ENCODE data around the gene PLA2G4D.
"Not testable (repeated sequence)": the region's sequence is repeated elsewhere in the genome, so short reads cannot be mapped to it uniquely, and the experiment has no call there.

PLA2G4D gene

GRCh38 chr15:42093966-42094365 is 396 bp downstream of the PLA2G4D start:
- H3K4me3 ChIP-seq (ENCODE audit: low read length in 2 of 2): no peak overlapping the region
- H2BK120ac ChIP-seq (ENCODE audit: low read depth, low read length): peak overlapping the region; percentile 88
- H3K14ac ChIP-seq (ENCODE audit: low read length): no peak overlapping the region
- H3K27ac ChIP-seq (replicated peaks; ENCODE audit: low read length): no peak overlapping the region
- H3K79me1 ChIP-seq (ENCODE audit: low read depth, low read length): no peaks in the 10 kb centered on the region
- peak overlapping the region; percentile 50 for H3K18ac ChIP-seq (ENCODE audit: low read length)
- no peak overlapping the region for H3K4ac ChIP-seq (ENCODE audit: low read length)
- H2AFZ ChIP-seq (ENCODE audit: low read length): peak overlapping the region; percentile 68
- H2BK15ac ChIP-seq (ENCODE audit: low read length): peak overlapping the region; percentile 87
- DNase-seq (ENCODE audit: low spot score): no peak
- H3K27me3 ChIP-seq (ENCODE audit: control insufficient read depth in 3 of 3, insufficient read depth in 3 of 3, low read depth in 1 of 3, low read length in 3 of 3): peaks cover 0 to 5% (median 0%) of the 10 kb centered on the region in 3 experiments
- WGBS, 2 donors (ENCODE audit: extremely low coverage in 2 of 2, insufficient read length in 2 of 2, insufficient replicate concordance in 1 of 2): no CpG with 5 or more reads among the region's 7 CpGs
- no peak overlapping the region for H4K8ac ChIP-seq (ENCODE audit: low read depth, low read length)
- H3K9ac ChIP-seq (ENCODE audit: low read depth, low read length, poor library complexity): no peak overlapping the region
- H2BK12ac ChIP-seq (ENCODE audit: low read length): no peak overlapping the region
- H3K36me3 ChIP-seq (replicated peaks in 1 of 2; ENCODE audit: control insufficient read depth in 2 of 2, insufficient read depth in 2 of 2, low read length in 2 of 2): no peaks in the 10 kb centered on the region
- H3K23ac ChIP-seq (ENCODE audit: low read depth, low read length, poor library complexity): no peak overlapping the region
- peaks cover 14 to 15% of the 10 kb centered on the region in 2 donors for H3K4me1 ChIP-seq (ENCODE audit: control insufficient read depth in 2 of 2, insufficient read depth in 1 of 2, low read depth in 1 of 2, low read length in 2 of 2)
- H3K4me2 ChIP-seq (ENCODE audit: insufficient read depth, low read length, poor library complexity, severe bottlenecking): no peak overlapping the region
- H2AK5ac ChIP-seq (ENCODE audit: low read depth, low read length): peak overlapping the region; percentile 98
- no peak overlapping the region for H2BK5ac ChIP-seq (ENCODE audit: low read length)
- no peaks in the 10 kb centered on the region for H3K9me3 ChIP-seq (replicated peaks in 1 of 2; ENCODE audit: control insufficient read depth in 2 of 2, insufficient read depth in 1 of 2, low read depth in 1 of 2, low read length in 2 of 2)
- no peak overlapping the region for H4K91ac ChIP-seq (ENCODE audit: low read depth, low read length, poor library complexity)

- Histone ChIP-seq H3K36me3 (replicated peaks in 1 of 2; ENCODE audit: control insufficient read depth in 2 of 2, insufficient read depth in 2 of 2, low read length in 2 of 2) (no peaks in the 10 kb centered on the region), H3K18ac (ENCODE audit: low read length) (peak overlapping the region; percentile 8), H3K27ac (replicated peaks; ENCODE audit: low read length) (peak overlapping the region; percentile 70), H3K79me1 (ENCODE audit: low read depth, low read length) (no peaks in the 10 kb centered on the region), H3K4me3 (ENCODE audit: low read length in 2 of 2) (no peak overlapping the region), H3K4me2 (ENCODE audit: insufficient read depth, low read length, poor library complexity, severe bottlenecking) (no peak overlapping the region), H2AFZ (ENCODE audit: low read length) (peak overlapping the region; percentile 89), H4K91ac (ENCODE audit: low read depth, low read length, poor library complexity) (peak overlapping the region; percentile 69), H4K8ac (ENCODE audit: low read depth, low read length) (no peak overlapping the region), H2AK5ac (ENCODE audit: low read depth, low read length) (peak overlapping the region; percentile 98), H3K4ac (ENCODE audit: low read length) (peak overlapping the region; percentile 43), H3K4me1 (ENCODE audit: control insufficient read depth in 2 of 2, insufficient read depth in 1 of 2, low read depth in 1 of 2, low read length in 2 of 2) (peaks cover 14 to 15% of the 10 kb centered on the region in 2 donors), H3K9me3 (replicated peaks in 1 of 2; ENCODE audit: control insufficient read depth in 2 of 2, insufficient read depth in 1 of 2, low read depth in 1 of 2, low read length in 2 of 2) (no peaks in the 10 kb centered on the region), H2BK120ac (ENCODE audit: low read depth, low read length) (peak overlapping the region; percentile 65), H2BK5ac (ENCODE audit: low read length) (no peak overlapping the region), H3K14ac (ENCODE audit: low read length) (peak overlapping the region; percentile 60), H2BK15ac (ENCODE audit: low read length) (peak overlapping the region; percentile 87), H2BK12ac (ENCODE audit: low read length) (peak overlapping the region; percentile 33), H3K9ac (ENCODE audit: low read depth, low read length, poor library complexity) (no peak overlapping the region), H3K27me3 (ENCODE audit: control insufficient read depth in 3 of 3, insufficient read depth in 3 of 3, low read depth in 1 of 3, low read length in 3 of 3) (peaks cover 0 to 5% (median 0%) of the 10 kb centered on the region in 3 experiments), H3K23ac (ENCODE audit: low read depth, low read length, poor library complexity) (peak overlapping the region; percentile 16)
- WGBS, 2 donors (ENCODE audit: extremely low coverage in 2 of 2, insufficient read length in 2 of 2, insufficient replicate concordance in 1 of 2): no CpG with 5 or more reads among the region's 21 CpGs
- no peak for DNase-seq (ENCODE audit: low spot score)
Measured at GRCh38 chr15:42092398-42093318, 1.7 kb downstream of the PLA2G4D start.

- WGBS, 2 donors (ENCODE audit: extremely low coverage in 2 of 2, insufficient read length in 2 of 2, insufficient replicate concordance in 1 of 2): no CpG with 5 or more reads among the region's 14 CpGs
- not testable (repeated sequence) for H4K91ac ChIP-seq (ENCODE audit: low read depth, low read length, poor library complexity); H3K18ac ChIP-seq (ENCODE audit: low read length); H3K79me1 ChIP-seq (ENCODE audit: low read depth, low read length); H3K14ac ChIP-seq (ENCODE audit: low read length); H3K9me3 ChIP-seq (replicated peaks in 1 of 2; ENCODE audit: control insufficient read depth in 2 of 2, insufficient read depth in 1 of 2, low read depth in 1 of 2, low read length in 2 of 2); H2AK5ac ChIP-seq (ENCODE audit: low read depth, low read length); H2BK12ac ChIP-seq (ENCODE audit: low read length); H3K4me3 ChIP-seq (ENCODE audit: low read length in 2 of 2); H2BK120ac ChIP-seq (ENCODE audit: low read depth, low read length); H3K36me3 ChIP-seq (replicated peaks in 1 of 2; ENCODE audit: control insufficient read depth in 2 of 2, insufficient read depth in 2 of 2, low read length in 2 of 2); H3K23ac ChIP-seq (ENCODE audit: low read depth, low read length, poor library complexity); H4K8ac ChIP-seq (ENCODE audit: low read depth, low read length); DNase-seq (ENCODE audit: low spot score); H3K27me3 ChIP-seq (ENCODE audit: control insufficient read depth in 3 of 3, insufficient read depth in 3 of 3, low read depth in 1 of 3, low read length in 3 of 3); H3K9ac ChIP-seq (ENCODE audit: low read depth, low read length, poor library complexity); H3K4me2 ChIP-seq (ENCODE audit: insufficient read depth, low read length, poor library complexity, severe bottlenecking); H2BK15ac ChIP-seq (ENCODE audit: low read length); H2BK5ac ChIP-seq (ENCODE audit: low read length); H3K4ac ChIP-seq (ENCODE audit: low read length)
- Histone ChIP-seq H3K4me1 (ENCODE audit: control insufficient read depth in 2 of 2, insufficient read depth in 1 of 2, low read depth in 1 of 2, low read length in 2 of 2) (peaks cover 14 to 15% of the 10 kb centered on the region in 2 donors), H3K27ac (replicated peaks; ENCODE audit: low read length) (peak overlapping the region; percentile 70), H2AFZ (ENCODE audit: low read length) (peak overlapping the region; percentile 89)
Measured at GRCh38 chr15:42091753-42092397, 2.5 kb downstream of the PLA2G4D start.

DNA sequence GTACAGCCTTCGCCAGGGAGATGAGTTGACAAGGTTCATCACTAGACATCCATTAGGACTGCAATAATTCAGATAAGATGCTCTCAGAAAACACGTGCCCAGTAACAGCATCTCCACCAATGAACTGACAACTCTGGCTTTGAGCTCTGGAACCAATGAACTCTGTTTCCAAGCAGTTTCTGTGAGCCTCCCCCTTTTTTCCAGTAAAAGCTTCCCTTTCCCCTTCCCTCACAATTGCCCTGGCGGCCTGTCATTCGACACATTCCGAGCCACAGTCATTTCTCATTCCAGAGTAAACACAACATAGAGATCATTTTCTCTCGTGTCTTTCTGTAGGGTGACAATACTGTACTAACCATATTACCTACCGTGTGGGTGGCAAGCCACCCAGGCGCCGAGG is 3.6 kb downstream of the PLA2G4D start:
- WGBS, 2 donors (ENCODE audit: extremely low coverage in 2 of 2, insufficient read length in 2 of 2, insufficient replicate concordance in 1 of 2): no CpG with 5 or more reads among the region's 9 CpGs

More for the DNA sequence above, 3.6 kb downstream of the PLA2G4D start:
- no peaks in the 10 kb centered on the region for H3K9me3 ChIP-seq (replicated peaks in 1 of 2; ENCODE audit: control insufficient read depth in 2 of 2, insufficient read depth in 1 of 2, low read depth in 1 of 2, low read length in 2 of 2)
- no peak overlapping the region for H2AK5ac ChIP-seq (ENCODE audit: low read depth, low read length)
- H2BK120ac ChIP-seq (ENCODE audit: low read depth, low read length): no peak overlapping the region
- H4K91ac ChIP-seq (ENCODE audit: low read depth, low read length, poor library complexity): no peak overlapping the region
- no peak overlapping the region for H3K14ac ChIP-seq (ENCODE audit: low read length)
- H3K79me1 ChIP-seq (ENCODE audit: low read depth, low read length): no peaks in the 10 kb centered on the region
- peaks cover 14 to 15% of the 10 kb centered on the region in 2 donors for H3K4me1 ChIP-seq (ENCODE audit: control insufficient read depth in 2 of 2, insufficient read depth in 1 of 2, low read depth in 1 of 2, low read length in 2 of 2)
- H3K36me3 ChIP-seq (replicated peaks in 1 of 2; ENCODE audit: control insufficient read depth in 2 of 2, insufficient read depth in 2 of 2, low read length in 2 of 2): no peaks in the 10 kb centered on the region
- no peak overlapping the region for H3K23ac ChIP-seq (ENCODE audit: low read depth, low read length, poor library complexity)
- no peak overlapping the region for H3K4ac ChIP-seq (ENCODE audit: low read length)
- H2AFZ ChIP-seq (ENCODE audit: low read length): no peak overlapping the region
- H4K8ac ChIP-seq (ENCODE audit: low read depth, low read length): no peak overlapping the region
- no peak overlapping the region for H3K4me3 ChIP-seq (ENCODE audit: low read length in 2 of 2)
- DNase-seq (ENCODE audit: low spot score): no peak
- no peak overlapping the region for H3K27ac ChIP-seq (replicated peaks; ENCODE audit: low read length)
- H2BK5ac ChIP-seq (ENCODE audit: low read length): no peak overlapping the region
- peaks cover 0 to 5% (median 0%) of the 10 kb centered on the region in 3 experiments for H3K27me3 ChIP-seq (ENCODE audit: control insufficient read depth in 3 of 3, insufficient read depth in 3 of 3, low read depth in 1 of 3, low read length in 3 of 3)
- no peak overlapping the region for H2BK15ac ChIP-seq (ENCODE audit: low read length)
- no peak overlapping the region for H2BK12ac ChIP-seq (ENCODE audit: low read length)
- no peak overlapping the region for H3K9ac ChIP-seq (ENCODE audit: low read depth, low read length, poor library complexity)
- no peak overlapping the region for H3K4me2 ChIP-seq (ENCODE audit: insufficient read depth, low read length, poor library complexity, severe bottlenecking)
- no peak overlapping the region for H3K18ac ChIP-seq (ENCODE audit: low read length)

Measured in neuronal stem cell (in vitro differentiated cells).